Sigmoid colon (tissue), 7 donors: Measurements from ENCODE around the gene FBLN1. TPM values are rescaled to one million over a fixed set of nuclear protein-coding genes. Genes with fewer than 3 reads are reported as not detected.

Source experiments
- DNase-seq: peaks from one replicate; pipeline ENCODE4 v3.0.0-alpha.2; 2019
- H3K27ac ChIP-seq, 4 donors: fragments of 200-600 bp; sonication (generic); one replicate each; pipeline ENCODE4 v1.5.1; 2016 to 2019; ENCODE audit warnings: mild to moderate bottlenecking in 1 of 4
- H3K27me3 ChIP-seq, 3 donors: fragments of 200-600 bp; sonication (generic); one replicate each; pipeline ENCODE4 v1.5.1; 2019; ENCODE audit warnings: mild to moderate bottlenecking in 1 of 3
- H3K36me3 ChIP-seq, 4 donors: fragments of 200-600 bp; sonication (generic); one replicate each; pipeline ENCODE4 v1.5.1; 2016 to 2019
- H3K4me1 ChIP-seq, 4 donors: fragments of 200-600 bp; sonication (generic); one replicate each; pipeline ENCODE4 v1.5.1; 2017 to 2019
- H3K4me3 ChIP-seq, 4 donors: fragments of 200-600 bp; sonication (generic); one replicate each; pipeline ENCODE4 v1.5.1; 2017 to 2019; ENCODE audit warnings: mild to moderate bottlenecking in 2 of 4, moderate library complexity in 1 of 4
- H3K9me3 ChIP-seq, 4 donors: fragments of 200-600 bp in 3 of 4; sonication (generic) in 3 of 4; one replicate each; pipeline versions ENCODE4 v1.5.1 to v1.6.1; 2013 to 2019
- EP300 ChIP-seq, 4 donors: sonication (generic); formaldehyde crosslinking; IDR thresholded peaks; one replicate each; pipeline ENCODE4 v1.6.1; 2017; ENCODE audit warnings: antibody characterized with exemption in 4 of 4
- POLR2A ChIP-seq, 2 donors: fragments of 450-650 bp; IDR thresholded peaks; one replicate each; pipeline ENCODE4 v1.6.1; 2016; ENCODE audit warnings: antibody characterized with exemption in 2 of 2, mild to moderate bottlenecking in 2 of 2, moderate library complexity in 2 of 2
- POLR2AphosphoS5 ChIP-seq, 4 donors: sonication (generic); formaldehyde crosslinking; IDR thresholded peaks; one replicate each; pipeline ENCODE4 v1.6.1; 2017; ENCODE audit warnings: antibody characterized with exemption in 4 of 4
- WGBS, 2 donors: extraction: QIAGEN DNeasy Blood & Tissue Kit; methylation state at CpG; one replicate each; pipeline ENCODE4 v1.1.7; 2013; 5-methylcytosine and 5-hydroxymethylcytosine counted together
- intact Hi-C: fragments of 100-400 bp; cut with DNase I; formaldehyde crosslinking; loops from one replicate; pipeline ENCODE4 v1.15.1; 2023
- polyA plus RNA-seq, 3 donors: library from polyadenylated mRNA; stranded (reverse); fragments of 200-250 nt; gene quantifications; one replicate each; pipeline ENCODE4 v1.2.3, GENCODE V29; 2013
- total RNA-seq, 4 donors: library from RNA; depleted of rRNA; stranded (reverse); fragments of >200 nt; gene quantifications; one replicate each; pipeline ENCODE4 v1.1.0, GENCODE V29; 2016
- TF ChIP-seq, protein P1 (sequence below), 4 experiments: fragments of 450-650 bp in 3 of 4; fragments of 200-600 bp in 1 of 4; IDR thresholded peaks; one replicate each; pipeline ENCODE4 v1.5.1; 2016 to 2019; ENCODE audit warnings: antibody characterized with exemption in 4 of 4, mild to moderate bottlenecking in 3 of 4, moderate library complexity in 2 of 4
- donor health status: healthy with polysubstance abuse.
- donor health status: Bipolar disorder and iron deficiency.
- donor health status: healthy.

Gene FBLN1
- total and polyA plus RNA-seq, 7 donors, result 9.0 to 230 (median 123) TPM

GRCh38 chr22:45577746-45578523 is 75.3 kb downstream of the FBLN1 start:
- TF ChIP-seq POLR2A (IDR thresholded peaks at IDR 0.05) (no peak), EP300 (IDR thresholded peaks at IDR 0.05) (no peak), POLR2AphosphoS5 (IDR thresholded peaks at IDR 0.05) (no peak)
- TF ChIP-seq, protein P1, sequence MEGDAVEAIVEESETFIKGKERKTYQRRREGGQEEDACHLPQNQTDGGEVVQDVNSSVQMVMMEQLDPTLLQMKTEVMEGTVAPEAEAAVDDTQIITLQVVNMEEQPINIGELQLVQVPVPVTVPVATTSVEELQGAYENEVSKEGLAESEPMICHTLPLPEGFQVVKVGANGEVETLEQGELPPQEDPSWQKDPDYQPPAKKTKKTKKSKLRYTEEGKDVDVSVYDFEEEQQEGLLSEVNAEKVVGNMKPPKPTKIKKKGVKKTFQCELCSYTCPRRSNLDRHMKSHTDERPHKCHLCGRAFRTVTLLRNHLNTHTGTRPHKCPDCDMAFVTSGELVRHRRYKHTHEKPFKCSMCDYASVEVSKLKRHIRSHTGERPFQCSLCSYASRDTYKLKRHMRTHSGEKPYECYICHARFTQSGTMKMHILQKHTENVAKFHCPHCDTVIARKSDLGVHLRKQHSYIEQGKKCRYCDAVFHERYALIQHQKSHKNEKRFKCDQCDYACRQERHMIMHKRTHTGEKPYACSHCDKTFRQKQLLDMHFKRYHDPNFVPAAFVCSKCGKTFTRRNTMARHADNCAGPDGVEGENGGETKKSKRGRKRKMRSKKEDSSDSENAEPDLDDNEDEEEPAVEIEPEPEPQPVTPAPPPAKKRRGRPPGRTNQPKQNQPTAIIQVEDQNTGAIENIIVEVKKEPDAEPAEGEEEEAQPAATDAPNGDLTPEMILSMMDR (IDR thresholded peaks at IDR 0.05), result peak; percentile 67 to 94 (median 89)
- H3K27ac ChIP-seq, result peak overlapping the region in 1 of 4 donors; percentile 8
- peak; percentile 89 for DNase-seq
- H3K4me1 ChIP-seq, result peaks cover 0 to 8% (median 6%) of the 10 kb centered on the region in 4 donors
- intact Hi-C loops, result loop anchor here (2.0 kb wide), 1 partner anchor 67 kb away; no protein-coding TSS in a partner anchor
- H3K36me3 ChIP-seq, result peaks cover 0 to 6% (median 2%) of the 10 kb centered on the region in 4 donors
- WGBS, 2 donors, result 10 to 23% methylated on average over 27 of the region's 27 CpGs
- no peak overlapping the region for H3K4me3 ChIP-seq
- H3K27me3 ChIP-seq, result peaks cover 0 to 19% (median 0%) of the 10 kb centered on the region in 3 donors
- no peaks in the 10 kb centered on the region for H3K9me3 ChIP-seq

GRCh38 chr22:45578524-45579147 is 76.0 kb downstream of the FBLN1 start:
- H3K27me3 ChIP-seq, result peaks cover 0 to 19% (median 0%) of the 10 kb centered on the region in 3 donors
- TF ChIP-seq POLR2AphosphoS5 (IDR thresholded peaks at IDR 0.05) (no peak), EP300 (IDR thresholded peaks at IDR 0.05) (no peak), POLR2A (IDR thresholded peaks at IDR 0.05) (no peak)
- TF ChIP-seq, protein P1 (IDR thresholded peaks at IDR 0.05), result no peak
- H3K9me3 ChIP-seq, result no peaks in the 10 kb centered on the region
- H3K36me3 ChIP-seq, result peaks cover 0 to 6% (median 2%) of the 10 kb centered on the region in 4 donors
- H3K4me3 ChIP-seq, result no peak overlapping the region
- no peak for DNase-seq
- H3K4me1 ChIP-seq, result peaks cover 0 to 8% (median 6%) of the 10 kb centered on the region in 4 donors
- H3K27ac ChIP-seq, result no peak overlapping the region
- WGBS, 2 donors, result 81 to 87% methylated on average over 7 of the region's 7 CpGs
- intact Hi-C loops, result loop anchor here (2.0 kb wide), 1 partner anchor 66 kb away; no protein-coding TSS in a partner anchor

DNA sequence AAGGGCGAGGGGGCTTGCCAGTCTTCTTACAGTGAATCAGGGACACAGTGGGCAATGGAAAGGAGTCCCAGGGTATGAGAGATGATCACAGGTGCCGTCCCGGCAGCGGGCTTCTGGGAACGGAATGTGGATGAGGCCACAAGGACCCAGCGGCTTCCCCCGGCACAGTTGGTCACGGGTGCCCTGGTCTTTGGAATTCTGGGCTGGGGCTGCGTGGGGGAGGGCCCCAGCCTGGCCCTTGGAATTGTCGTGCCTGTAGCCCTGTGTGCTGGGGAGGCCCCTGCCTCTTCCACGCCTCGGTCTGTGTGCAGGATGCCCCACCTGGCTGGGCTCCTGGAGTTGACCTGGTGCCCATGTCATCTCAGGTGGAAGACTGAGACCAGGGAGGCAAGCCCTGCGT is 76.6 kb downstream of the FBLN1 start:
- DNase-seq, result no peak
- H3K4me1 ChIP-seq, result peaks cover 0 to 8% (median 6%) of the 10 kb centered on the region in 4 donors
- no peak overlapping the region for H3K4me3 ChIP-seq
- H3K9me3 ChIP-seq, result no peaks in the 10 kb centered on the region
- intact Hi-C loops, result loop anchor here (2.0 kb wide), 1 partner anchor 65 kb away; no protein-coding TSS in a partner anchor
- TF ChIP-seq POLR2AphosphoS5 (IDR thresholded peaks at IDR 0.05), result no peak
- TF ChIP-seq EP300 (IDR thresholded peaks at IDR 0.05), result no peak
- TF ChIP-seq, protein P1 (IDR thresholded peaks at IDR 0.05), result no peak
- TF ChIP-seq POLR2A (IDR thresholded peaks at IDR 0.05), result no peak
- H3K27me3 ChIP-seq, result peaks cover 0 to 19% (median 0%) of the 10 kb centered on the region in 3 donors
- peaks cover 0 to 6% (median 2%) of the 10 kb centered on the region in 4 donors for H3K36me3 ChIP-seq
- WGBS, 2 donors, result 94 to 95% methylated on average over 13 of the region's 13 CpGs
- H3K27ac ChIP-seq, result no peak overlapping the region

GRCh38 chr22:45579806-45580725 is 77.4 kb downstream of the FBLN1 start:
- 85 to 88% methylated on average over 29 of the region's 29 CpGs for WGBS, 2 donors
- Histone ChIP-seq H3K4me1 (peaks cover 0 to 9% (median 8%) of the 10 kb centered on the region in 4 donors), H3K9me3 (no peaks in the 10 kb centered on the region), H3K27ac (no peak overlapping the region), H3K36me3 (peaks cover 0 to 6% (median 2%) of the 10 kb centered on the region in 4 donors), H3K27me3 (peaks cover 0 to 19% (median 0%) of the 10 kb centered on the region in 3 donors), H3K4me3 (no peak overlapping the region)
- intact Hi-C loops, result loop anchor here (2.0 kb wide), 1 partner anchor 65 kb away; no protein-coding TSS in a partner anchor
- DNase-seq, result no peak
- no peak for TF ChIP-seq POLR2A (IDR thresholded peaks at IDR 0.05)
- no peak for TF ChIP-seq POLR2AphosphoS5 (IDR thresholded peaks at IDR 0.05)
- TF ChIP-seq EP300 (IDR thresholded peaks at IDR 0.05), result no peak
- TF ChIP-seq, protein P1 (IDR thresholded peaks at IDR 0.05), result no peak
